Gastrocnemius medialis (tissue), 4 donors: ENCODE measurements around the gene DUS1L.

ENCODE experiments used
- POLR2A ChIP-seq, 2 donors: fragments of 450-650 bp; IDR thresholded peaks; one replicate each; pipeline ENCODE4 v1.6.1; 2017; ENCODE audit warnings: antibody characterized with exemption in 2 of 2, mild to moderate bottlenecking in 2 of 2, moderate library complexity in 2 of 2
- TF ChIP-seq, protein P1 (sequence below), 5 experiments: fragments of 450-650 bp in 3 of 5; fragments of 200-600 bp in 2 of 5; sonication (generic) in 2 of 5; IDR thresholded peaks in 4 of 5; conservative IDR thresholded peaks in 1 of 5; 1 replicate in 4 of 5; 2 replicates in 1 of 5; pipeline ENCODE4 v1.5.1; 2016 to 2019; ENCODE audit warnings: antibody characterized with exemption in 5 of 5, mild to moderate bottlenecking in 3 of 5, moderate library complexity in 3 of 5

DNA sequence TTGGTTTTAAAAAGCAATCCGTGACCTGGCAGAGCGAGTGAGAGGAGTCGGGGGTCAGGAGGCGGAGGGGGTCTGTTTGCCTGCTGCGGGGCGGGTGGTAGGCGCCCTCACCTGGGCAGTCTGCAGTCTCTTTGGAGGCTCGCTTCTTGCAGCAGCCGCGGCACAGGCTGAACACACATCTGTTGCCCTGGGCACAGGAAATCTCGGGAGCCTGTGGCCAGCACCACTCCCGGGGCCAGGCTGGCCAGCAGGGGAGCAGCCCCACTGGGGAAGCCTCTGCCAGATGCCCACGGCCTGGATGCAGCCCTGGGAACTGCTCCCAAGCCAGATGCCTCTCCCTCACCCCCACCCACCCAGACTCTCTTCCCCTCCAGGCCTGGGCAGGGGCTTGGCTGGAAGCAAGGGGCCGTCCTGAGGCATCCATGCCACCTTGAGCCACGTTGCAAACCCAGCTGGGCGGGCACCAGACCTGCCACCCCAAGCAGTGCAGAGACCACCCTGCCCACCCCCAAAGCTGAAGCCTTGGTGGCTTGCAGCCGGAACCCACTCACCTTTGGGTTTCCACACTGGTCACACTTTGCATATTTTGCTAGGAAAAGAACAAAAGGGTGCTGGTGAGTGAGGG lies 7.3 kb downstream of the DUS1L start:
- no peak for TF ChIP-seq POLR2A (IDR thresholded peaks at IDR 0.05)
- TF ChIP-seq, protein P1, sequence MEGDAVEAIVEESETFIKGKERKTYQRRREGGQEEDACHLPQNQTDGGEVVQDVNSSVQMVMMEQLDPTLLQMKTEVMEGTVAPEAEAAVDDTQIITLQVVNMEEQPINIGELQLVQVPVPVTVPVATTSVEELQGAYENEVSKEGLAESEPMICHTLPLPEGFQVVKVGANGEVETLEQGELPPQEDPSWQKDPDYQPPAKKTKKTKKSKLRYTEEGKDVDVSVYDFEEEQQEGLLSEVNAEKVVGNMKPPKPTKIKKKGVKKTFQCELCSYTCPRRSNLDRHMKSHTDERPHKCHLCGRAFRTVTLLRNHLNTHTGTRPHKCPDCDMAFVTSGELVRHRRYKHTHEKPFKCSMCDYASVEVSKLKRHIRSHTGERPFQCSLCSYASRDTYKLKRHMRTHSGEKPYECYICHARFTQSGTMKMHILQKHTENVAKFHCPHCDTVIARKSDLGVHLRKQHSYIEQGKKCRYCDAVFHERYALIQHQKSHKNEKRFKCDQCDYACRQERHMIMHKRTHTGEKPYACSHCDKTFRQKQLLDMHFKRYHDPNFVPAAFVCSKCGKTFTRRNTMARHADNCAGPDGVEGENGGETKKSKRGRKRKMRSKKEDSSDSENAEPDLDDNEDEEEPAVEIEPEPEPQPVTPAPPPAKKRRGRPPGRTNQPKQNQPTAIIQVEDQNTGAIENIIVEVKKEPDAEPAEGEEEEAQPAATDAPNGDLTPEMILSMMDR (IDR thresholded peaks at IDR 0.05 in 4 of 5, conservative IDR thresholded peaks at IDR 0.05 in 1 of 5) = no peak
